Lower lobe of right lung (tissue), 2 donors: ENCODE measurements around the gene PSMD10. TPM values are rescaled to one million over a fixed set of nuclear protein-coding genes. Genes with fewer than 3 reads are reported as not detected.

Source experiments
- ATAC-seq, 2 donors: fragments of 200-7000 bp; cut with Tn5 transposase; one replicate each; pipeline ENCODE4 v1.9.1; 2020 to 2022; ENCODE audit warnings: mild to moderate bottlenecking in 2 of 2, moderate library complexity in 2 of 2
- DNase-seq: peaks from one replicate; pipeline ENCODE4 v3.0.0-alpha.2; 2020
- H3K27ac ChIP-seq: fragments of 200-600 bp; one replicate; pipeline ENCODE4 v1.8.0; 2022
- H3K27me3 ChIP-seq: fragments of 200-600 bp; one replicate; pipeline ENCODE4 v1.8.0; 2022; ENCODE audit warnings: low read depth
- H3K36me3 ChIP-seq: fragments of 200-600 bp; one replicate; pipeline ENCODE4 v1.8.0; 2022; ENCODE audit warnings: mild to moderate bottlenecking
- H3K4me1 ChIP-seq: fragments of 200-600 bp; one replicate; pipeline ENCODE4 v1.8.0; 2022
- H3K4me3 ChIP-seq: fragments of 200-600 bp; one replicate; pipeline ENCODE4 v1.8.0; 2022; ENCODE audit warnings: mild to moderate bottlenecking
- H3K9me3 ChIP-seq: fragments of 200-600 bp; one replicate; pipeline ENCODE4 v1.8.0; 2022
- CTCF ChIP-seq: fragments of 200-600 bp; IDR thresholded peaks from one replicate; pipeline ENCODE4 v1.8.0; 2022; ENCODE audit warnings: antibody characterized with exemption, mild to moderate bottlenecking
- intact Hi-C: fragments of 100-400 bp; cut with DNase I; formaldehyde crosslinking; loops from one replicate; pipeline ENCODE4 v1.11.0; 2022
- total RNA-seq: library from RNA; stranded (reverse); fragmentation: NEBNext Ultra II Directional; extraction: Animal tissue kit (Norgen Biotek cat#: 25700); gene quantifications from one replicate; pipeline ENCODE4 v1.2.1, GENCODE V29; 2021
- donor health status: DM: no; HTN: yes; CAD: no; lungs with severe emphysema.

PSMD10 gene
- total RNA-seq, 1 donor from 2014 or later, result 39.2 TPM

GRCh38 chrX:108122748-108123147 is 31.4 kb upstream of the PSMD10 start:
- H3K27ac ChIP-seq, result no peak overlapping the region
- DNase-seq (no peak), ATAC-seq (no peak)
- H3K4me1 ChIP-seq, result peaks cover 4% of the 10 kb centered on the region
- no peaks in the 10 kb centered on the region for H3K9me3 ChIP-seq
- H3K27me3 ChIP-seq, result no peaks in the 10 kb centered on the region
- TF ChIP-seq CTCF, result no peak
- peaks cover 2% of the 10 kb centered on the region for H3K36me3 ChIP-seq
- intact Hi-C loops, result no loop called here
- no peak overlapping the region for H3K4me3 ChIP-seq

- Histone ChIP-seq H3K9me3 (no peaks in the 10 kb centered on the region), H3K36me3 (no peaks in the 10 kb centered on the region), H3K27me3 (no peaks in the 10 kb centered on the region), H3K4me3 (no peak overlapping the region), H3K4me1 (peaks cover 4% of the 10 kb centered on the region), H3K27ac (no peak overlapping the region)
- intact Hi-C loops, result no loop called here
- DNase-seq, result no peak
- TF ChIP-seq CTCF, result no peak
- no peak for ATAC-seq
Observed at GRCh38 chrX:108121291-108121690, 29.9 kb upstream of the PSMD10 start.

DNA sequence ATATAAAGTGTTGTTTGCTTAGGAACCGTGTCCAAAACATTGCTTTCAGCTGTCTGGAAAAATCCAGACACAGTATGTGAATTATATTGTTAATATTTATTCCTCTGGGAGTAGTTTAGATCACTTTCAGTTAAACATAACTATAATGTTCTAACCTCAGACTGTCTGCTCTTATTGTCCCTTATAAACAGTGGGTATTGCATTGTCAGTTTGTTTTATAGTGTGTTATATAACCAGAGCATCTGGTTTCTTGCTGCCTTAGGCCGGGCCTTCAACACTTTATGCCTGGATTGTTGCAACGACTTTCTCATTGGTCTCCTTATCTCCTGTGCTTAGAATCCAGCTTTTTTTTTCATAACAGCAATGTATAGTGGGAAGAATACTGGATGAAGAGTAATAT is 26.6 kb upstream of the PSMD10 start:
- H3K9me3 ChIP-seq, result no peaks in the 10 kb centered on the region
- ATAC-seq (no peak), DNase-seq (no peak)
- no peak overlapping the region for H3K27ac ChIP-seq
- no peak for TF ChIP-seq CTCF
- H3K36me3 ChIP-seq, result no peaks in the 10 kb centered on the region
- intact Hi-C loops, result no loop called here
- H3K27me3 ChIP-seq, result no peaks in the 10 kb centered on the region
- H3K4me3 ChIP-seq, result no peak overlapping the region
- peaks cover 4% of the 10 kb centered on the region for H3K4me1 ChIP-seq

GRCh38 chrX:108114541-108114940 is 23.2 kb upstream of the PSMD10 start:
- no peak overlapping the region for H3K4me3 ChIP-seq
- no peak overlapping the region for H3K27ac ChIP-seq
- H3K9me3 ChIP-seq, result no peaks in the 10 kb centered on the region
- no peak for ATAC-seq
- H3K36me3 ChIP-seq, result no peaks in the 10 kb centered on the region
- DNase-seq, result no peak
- no peaks in the 10 kb centered on the region for H3K4me1 ChIP-seq
- no peaks in the 10 kb centered on the region for H3K27me3 ChIP-seq
- intact Hi-C loops, result no loop called here
- TF ChIP-seq CTCF, result no peak

GRCh38 chrX:108105473-108105872 is 14.1 kb upstream of the PSMD10 start:
- ATAC-seq (no peak), DNase-seq (no peak)
- Histone ChIP-seq H3K36me3 (no peaks in the 10 kb centered on the region), H3K27me3 (no peaks in the 10 kb centered on the region), H3K27ac (no peak overlapping the region), H3K9me3 (no peaks in the 10 kb centered on the region), H3K4me1 (no peaks in the 10 kb centered on the region), H3K4me3 (no peak overlapping the region)
- intact Hi-C loops, result no loop called here
- no peak for TF ChIP-seq CTCF

- H3K4me1 ChIP-seq, result no peaks in the 10 kb centered on the region
- H3K27me3 ChIP-seq, result no peaks in the 10 kb centered on the region
- intact Hi-C loops, result no loop called here
Observed at GRCh38 chrX:108097380-108097779, 6.0 kb upstream of the PSMD10 start.

More at GRCh38 chrX:108097380-108097779, 6.0 kb upstream of the PSMD10 start:
- Histone ChIP-seq H3K36me3 (no peaks in the 10 kb centered on the region), H3K27ac (no peak overlapping the region), H3K9me3 (no peaks in the 10 kb centered on the region), H3K4me3 (no peak overlapping the region)
- DNase-seq, result no peak
- no peak for TF ChIP-seq CTCF
- no peak for ATAC-seq
